ENCODE results near the gene UBXN1.

DNA sequence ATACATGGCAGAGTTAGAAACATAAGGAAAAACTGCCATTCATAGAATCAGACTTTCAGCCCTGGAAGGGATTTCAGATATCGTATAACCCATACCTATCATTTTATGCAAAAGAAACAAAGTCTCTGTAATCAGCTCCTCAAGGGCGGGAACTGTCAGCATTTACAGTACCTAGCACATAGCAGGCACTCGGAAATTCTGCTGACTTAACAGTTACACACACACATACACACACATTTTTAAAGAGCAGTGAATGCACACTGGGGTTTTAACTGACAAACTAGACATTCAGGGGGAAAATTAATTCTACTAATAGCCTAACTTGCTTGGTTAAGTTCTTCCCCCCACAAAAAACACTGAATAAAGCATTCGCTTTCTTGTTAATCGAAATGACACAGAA is 37.3 kb upstream of the UBXN1 start:
- TF ChIP-seq, protein P1, sequence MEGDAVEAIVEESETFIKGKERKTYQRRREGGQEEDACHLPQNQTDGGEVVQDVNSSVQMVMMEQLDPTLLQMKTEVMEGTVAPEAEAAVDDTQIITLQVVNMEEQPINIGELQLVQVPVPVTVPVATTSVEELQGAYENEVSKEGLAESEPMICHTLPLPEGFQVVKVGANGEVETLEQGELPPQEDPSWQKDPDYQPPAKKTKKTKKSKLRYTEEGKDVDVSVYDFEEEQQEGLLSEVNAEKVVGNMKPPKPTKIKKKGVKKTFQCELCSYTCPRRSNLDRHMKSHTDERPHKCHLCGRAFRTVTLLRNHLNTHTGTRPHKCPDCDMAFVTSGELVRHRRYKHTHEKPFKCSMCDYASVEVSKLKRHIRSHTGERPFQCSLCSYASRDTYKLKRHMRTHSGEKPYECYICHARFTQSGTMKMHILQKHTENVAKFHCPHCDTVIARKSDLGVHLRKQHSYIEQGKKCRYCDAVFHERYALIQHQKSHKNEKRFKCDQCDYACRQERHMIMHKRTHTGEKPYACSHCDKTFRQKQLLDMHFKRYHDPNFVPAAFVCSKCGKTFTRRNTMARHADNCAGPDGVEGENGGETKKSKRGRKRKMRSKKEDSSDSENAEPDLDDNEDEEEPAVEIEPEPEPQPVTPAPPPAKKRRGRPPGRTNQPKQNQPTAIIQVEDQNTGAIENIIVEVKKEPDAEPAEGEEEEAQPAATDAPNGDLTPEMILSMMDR (IDR thresholded peaks at IDR 0.05): no peak
- TF ChIP-seq POLR2AphosphoS5 (IDR thresholded peaks at IDR 0.05): no peak
- no peak for TF ChIP-seq EP300 (IDR thresholded peaks at IDR 0.05)
